Measurements from ENCODE around the gene LIPF. TPM values are rescaled to one million over a fixed set of nuclear protein-coding genes. Genes with fewer than 3 reads are reported as not detected.

The LIPF gene
- total RNA-seq, 1 experiment from 2014 or later, result not detected

DNA sequence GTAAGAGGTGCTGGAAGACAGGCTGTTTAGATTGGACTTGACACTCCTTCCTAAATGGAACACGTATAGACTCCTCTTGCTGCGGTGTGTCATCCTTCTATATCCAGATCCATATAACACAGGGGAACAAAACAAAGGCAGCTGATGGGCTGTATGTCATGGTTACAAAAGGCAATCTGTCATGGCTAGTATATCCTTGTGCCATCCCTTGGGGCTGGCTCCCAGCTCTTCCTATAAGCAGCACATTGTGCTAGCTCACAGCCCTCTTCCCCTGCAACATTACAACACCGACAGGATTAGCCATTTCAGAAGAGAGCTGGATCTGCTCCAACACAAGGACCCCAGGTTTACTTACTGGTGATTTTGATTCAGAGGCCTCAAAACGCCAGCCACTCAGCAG, 57.1 kb downstream of the LIPF start:
- Histone ChIP-seq H3K79me2 (ENCODE audit: insufficient read depth, low read length) (no peaks in the 10 kb centered on the region), H4K20me1 (ENCODE audit: insufficient read depth) (no peaks in the 10 kb centered on the region), H3K9ac (ENCODE audit: low read length) (no peak overlapping the region), H3K4me2 (ENCODE audit: low read length) (no peak overlapping the region), H3K9me3 (ENCODE audit: control insufficient read depth in 1 of 2, insufficient read depth in 1 of 2, low read depth in 1 of 2, low read length in 2 of 2) (no peaks in the 10 kb centered on the region), H2AFZ (ENCODE audit: low read depth, low read length, poor library complexity, severe bottlenecking) (no peak overlapping the region), H3K4me1 (ENCODE audit: control insufficient read depth in 1 of 2, insufficient read depth in 2 of 2, low read length in 2 of 2) (no peaks in the 10 kb centered on the region), H3K9me2 (ENCODE audit: insufficient read depth) (no peaks in the 10 kb centered on the region), H3K36me3 (ENCODE audit: control insufficient read depth in 1 of 2, insufficient read depth in 2 of 2, low read length in 2 of 2) (no peaks in the 10 kb centered on the region), H3K4me3 (replicated peaks in 1 of 2; ENCODE audit: low read depth in 1 of 2, low read length in 2 of 2) (no peak overlapping the region), H3K27ac (ENCODE audit: low read depth, low read length) (no peak overlapping the region), H3K27me3 (ENCODE audit: insufficient read depth, low read length) (no peaks in the 10 kb centered on the region)
- ChIA-PET CTCF (interaction anchor here (0.5 kb wide), 1 partner anchor 334 kb away, joined by 3 read pairs; no protein-coding TSS in a partner anchor), RAD21 (ENCODE audit: low non-redundant PET in 1 of 2, low total read pairs in 2 of 2, uncharacterized antibody in 2 of 2, unreplicated experiment in 2 of 2) (no interaction called here), POLR2A (no interaction called here)
- TF ChIP-seq FOSL1 (IDR thresholded peaks at IDR 0.05; ENCODE audit: low read depth) (no peak), ZNF274 (IDR thresholded peaks at IDR 0.05; ENCODE audit: low read depth, low read length) (no peak), POLR2A (IDR thresholded peaks at IDR 0.05; ENCODE audit: borderline replicate concordance, extremely low read depth, insufficient read depth, insufficient read length) (no peak), CEBPB (IDR thresholded peaks at IDR 0.05; ENCODE audit: low read depth) (no peak)
- TF ChIP-seq, protein P1, sequence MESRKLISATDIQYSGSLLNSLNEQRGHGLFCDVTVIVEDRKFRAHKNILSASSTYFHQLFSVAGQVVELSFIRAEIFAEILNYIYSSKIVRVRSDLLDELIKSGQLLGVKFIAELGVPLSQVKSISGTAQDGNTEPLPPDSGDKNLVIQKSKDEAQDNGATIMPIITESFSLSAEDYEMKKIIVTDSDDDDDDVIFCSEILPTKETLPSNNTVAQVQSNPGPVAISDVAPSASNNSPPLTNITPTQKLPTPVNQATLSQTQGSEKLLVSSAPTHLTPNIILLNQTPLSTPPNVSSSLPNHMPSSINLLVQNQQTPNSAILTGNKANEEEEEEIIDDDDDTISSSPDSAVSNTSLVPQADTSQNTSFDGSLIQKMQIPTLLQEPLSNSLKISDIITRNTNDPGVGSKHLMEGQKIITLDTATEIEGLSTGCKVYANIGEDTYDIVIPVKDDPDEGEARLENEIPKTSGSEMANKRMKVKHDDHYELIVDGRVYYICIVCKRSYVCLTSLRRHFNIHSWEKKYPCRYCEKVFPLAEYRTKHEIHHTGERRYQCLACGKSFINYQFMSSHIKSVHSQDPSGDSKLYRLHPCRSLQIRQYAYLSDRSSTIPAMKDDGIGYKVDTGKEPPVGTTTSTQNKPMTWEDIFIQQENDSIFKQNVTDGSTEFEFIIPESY (IDR thresholded peaks at IDR 0.05; ENCODE audit: extremely low read depth, insufficient replicate concordance, low read length), result no peak
- no peak for DNase-seq (ENCODE audit: low read depth, low spot score)
- no TSS peak for BruUV-seq (replicated peaks)
- intact Hi-C loops (cut with micrococcal nuclease), result no loop called here
- no peak for ATAC-seq

- H4K20me1 ChIP-seq (ENCODE audit: insufficient read depth), result no peaks in the 10 kb centered on the region
- no peaks in the 10 kb centered on the region for H3K9me3 ChIP-seq (ENCODE audit: control insufficient read depth in 1 of 2, insufficient read depth in 1 of 2, low read depth in 1 of 2, low read length in 2 of 2)
- no peak overlapping the region for H3K27ac ChIP-seq (ENCODE audit: low read depth, low read length)
- no peaks in the 10 kb centered on the region for H3K36me3 ChIP-seq (ENCODE audit: control insufficient read depth in 1 of 2, insufficient read depth in 2 of 2, low read length in 2 of 2)
- H3K4me3 ChIP-seq (replicated peaks in 1 of 2; ENCODE audit: low read depth in 1 of 2, low read length in 2 of 2), result no peak overlapping the region
- ChIA-PET POLR2A (no interaction called here), RAD21 (ENCODE audit: low non-redundant PET in 1 of 2, low total read pairs in 2 of 2, uncharacterized antibody in 2 of 2, unreplicated experiment in 2 of 2) (no interaction called here), CTCF (no interaction called here)
- H3K79me2 ChIP-seq (ENCODE audit: insufficient read depth, low read length), result no peaks in the 10 kb centered on the region
- H3K27me3 ChIP-seq (ENCODE audit: insufficient read depth, low read length), result no peaks in the 10 kb centered on the region
- ATAC-seq (no peak), DNase-seq (ENCODE audit: low read depth, low spot score) (no peak)
- no peak overlapping the region for H3K9ac ChIP-seq (ENCODE audit: low read length)
- H3K4me1 ChIP-seq (ENCODE audit: control insufficient read depth in 1 of 2, insufficient read depth in 2 of 2, low read length in 2 of 2), result no peaks in the 10 kb centered on the region
- BruUV-seq (replicated peaks), result no TSS peak
- no peak overlapping the region for H3K4me2 ChIP-seq (ENCODE audit: low read length)
- TF ChIP-seq YY1 (IDR thresholded peaks at IDR 0.05; ENCODE audit: extremely low read depth, insufficient replicate concordance, low read depth, low read length) (no peak), CEBPB (IDR thresholded peaks at IDR 0.05; ENCODE audit: low read depth) (no peak), SRF (IDR thresholded peaks at IDR 0.05; ENCODE audit: low read depth) (no peak)
- TF ChIP-seq, protein P1 (IDR thresholded peaks at IDR 0.05; ENCODE audit: extremely low read depth, insufficient replicate concordance, low read length), result no peak
- TF ChIP-seq, protein P2, sequence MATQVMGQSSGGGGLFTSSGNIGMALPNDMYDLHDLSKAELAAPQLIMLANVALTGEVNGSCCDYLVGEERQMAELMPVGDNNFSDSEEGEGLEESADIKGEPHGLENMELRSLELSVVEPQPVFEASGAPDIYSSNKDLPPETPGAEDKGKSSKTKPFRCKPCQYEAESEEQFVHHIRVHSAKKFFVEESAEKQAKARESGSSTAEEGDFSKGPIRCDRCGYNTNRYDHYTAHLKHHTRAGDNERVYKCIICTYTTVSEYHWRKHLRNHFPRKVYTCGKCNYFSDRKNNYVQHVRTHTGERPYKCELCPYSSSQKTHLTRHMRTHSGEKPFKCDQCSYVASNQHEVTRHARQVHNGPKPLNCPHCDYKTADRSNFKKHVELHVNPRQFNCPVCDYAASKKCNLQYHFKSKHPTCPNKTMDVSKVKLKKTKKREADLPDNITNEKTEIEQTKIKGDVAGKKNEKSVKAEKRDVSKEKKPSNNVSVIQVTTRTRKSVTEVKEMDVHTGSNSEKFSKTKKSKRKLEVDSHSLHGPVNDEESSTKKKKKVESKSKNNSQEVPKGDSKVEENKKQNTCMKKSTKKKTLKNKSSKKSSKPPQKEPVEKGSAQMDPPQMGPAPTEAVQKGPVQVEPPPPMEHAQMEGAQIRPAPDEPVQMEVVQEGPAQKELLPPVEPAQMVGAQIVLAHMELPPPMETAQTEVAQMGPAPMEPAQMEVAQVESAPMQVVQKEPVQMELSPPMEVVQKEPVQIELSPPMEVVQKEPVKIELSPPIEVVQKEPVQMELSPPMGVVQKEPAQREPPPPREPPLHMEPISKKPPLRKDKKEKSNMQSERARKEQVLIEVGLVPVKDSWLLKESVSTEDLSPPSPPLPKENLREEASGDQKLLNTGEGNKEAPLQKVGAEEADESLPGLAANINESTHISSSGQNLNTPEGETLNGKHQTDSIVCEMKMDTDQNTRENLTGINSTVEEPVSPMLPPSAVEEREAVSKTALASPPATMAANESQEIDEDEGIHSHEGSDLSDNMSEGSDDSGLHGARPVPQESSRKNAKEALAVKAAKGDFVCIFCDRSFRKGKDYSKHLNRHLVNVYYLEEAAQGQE (IDR thresholded peaks at IDR 0.05; ENCODE audit: low read depth), result no peak
- no peaks in the 10 kb centered on the region for H3K9me2 ChIP-seq (ENCODE audit: insufficient read depth)
- H2AFZ ChIP-seq (ENCODE audit: low read depth, low read length, poor library complexity, severe bottlenecking), result no peak overlapping the region
- intact Hi-C loops (cut with micrococcal nuclease), result no loop called here
Measured at GRCh38 chr10:88725798-88726197, 61.6 kb downstream of the LIPF start.

All from HCT116 (cell line).